ENCODE data around the gene TCF25. TPM values are rescaled to one million over a fixed set of nuclear protein-coding genes. Genes with fewer than 3 reads are reported as not detected.

The TCF25 gene
- total and polyA plus RNA-seq, 2 donors (not counting 1 experiment from before 2014, with no cell fraction given) = 150 to 176 TPM

- Histone ChIP-seq H4K20me1 (ENCODE audit: control insufficient read depth, extremely low read depth, insufficient read depth, low read length) (no peaks in the 10 kb centered on the region), H3K9ac (ENCODE audit: insufficient read depth, low read length) (no peak overlapping the region), H3K36me3 (ENCODE audit: control insufficient read depth, insufficient read depth, low read length) (peaks cover 42% of the 10 kb centered on the region), H3K27ac (ENCODE audit: insufficient read depth, low read length) (no peak overlapping the region), H3K4me2 (ENCODE audit: extremely low read depth, insufficient read depth, low read length) (no peak overlapping the region), H3K4me1 (ENCODE audit: control insufficient read depth, extremely low read depth, insufficient read depth, low read length) (no peaks in the 10 kb centered on the region), H3K79me2 (ENCODE audit: control insufficient read depth, insufficient read depth, low read length) (no peaks in the 10 kb centered on the region), H3K27me3 (ENCODE audit: control insufficient read depth, insufficient read depth, low read length) (no peaks in the 10 kb centered on the region), H3K4me3 (replicated peaks in 1 of 4; ENCODE audit: control extremely low read depth in 1 of 4, insufficient read depth in 1 of 4, low read depth in 3 of 4, low read length in 4 of 4) (no peak overlapping the region), H2AFZ (ENCODE audit: low read length) (no peak overlapping the region), H3K9me3 (ENCODE audit: control insufficient read depth, insufficient read depth, low read depth, low read length) (no peaks in the 10 kb centered on the region)
- TF ChIP-seq, protein P1, sequence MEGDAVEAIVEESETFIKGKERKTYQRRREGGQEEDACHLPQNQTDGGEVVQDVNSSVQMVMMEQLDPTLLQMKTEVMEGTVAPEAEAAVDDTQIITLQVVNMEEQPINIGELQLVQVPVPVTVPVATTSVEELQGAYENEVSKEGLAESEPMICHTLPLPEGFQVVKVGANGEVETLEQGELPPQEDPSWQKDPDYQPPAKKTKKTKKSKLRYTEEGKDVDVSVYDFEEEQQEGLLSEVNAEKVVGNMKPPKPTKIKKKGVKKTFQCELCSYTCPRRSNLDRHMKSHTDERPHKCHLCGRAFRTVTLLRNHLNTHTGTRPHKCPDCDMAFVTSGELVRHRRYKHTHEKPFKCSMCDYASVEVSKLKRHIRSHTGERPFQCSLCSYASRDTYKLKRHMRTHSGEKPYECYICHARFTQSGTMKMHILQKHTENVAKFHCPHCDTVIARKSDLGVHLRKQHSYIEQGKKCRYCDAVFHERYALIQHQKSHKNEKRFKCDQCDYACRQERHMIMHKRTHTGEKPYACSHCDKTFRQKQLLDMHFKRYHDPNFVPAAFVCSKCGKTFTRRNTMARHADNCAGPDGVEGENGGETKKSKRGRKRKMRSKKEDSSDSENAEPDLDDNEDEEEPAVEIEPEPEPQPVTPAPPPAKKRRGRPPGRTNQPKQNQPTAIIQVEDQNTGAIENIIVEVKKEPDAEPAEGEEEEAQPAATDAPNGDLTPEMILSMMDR (conservative IDR thresholded peaks at IDR 0.05 in 1 of 2, IDR thresholded peaks at IDR 0.05 in 1 of 2; ENCODE audit: low read depth in 1 of 2, low read length in 2 of 2) = no peak
- TF ChIP-seq EZH2 (IDR thresholded peaks at IDR 0.05; ENCODE audit: low read length, missing control alignments) = no peak
- no peak for DNase-seq (ENCODE audit: low read depth in 2 of 2)
These were observed 20.5 kb downstream of the TCF25 start for GRCh38 chr16:89893642-89894548.

- no peaks in the 10 kb centered on the region for H3K9me3 ChIP-seq (ENCODE audit: control insufficient read depth, insufficient read depth, low read depth, low read length)
- no peak overlapping the region for H3K27ac ChIP-seq (ENCODE audit: insufficient read depth, low read length)
- H3K4me2 ChIP-seq (ENCODE audit: extremely low read depth, insufficient read depth, low read length) = no peak overlapping the region
- no peak for DNase-seq (ENCODE audit: low read depth in 2 of 2)
- H2AFZ ChIP-seq (ENCODE audit: low read length) = no peak overlapping the region
- no peaks in the 10 kb centered on the region for H4K20me1 ChIP-seq (ENCODE audit: control insufficient read depth, extremely low read depth, insufficient read depth, low read length)
- no peak overlapping the region for H3K4me3 ChIP-seq (replicated peaks in 1 of 4; ENCODE audit: control extremely low read depth in 1 of 4, insufficient read depth in 1 of 4, low read depth in 3 of 4, low read length in 4 of 4)
- peaks cover 49% of the 10 kb centered on the region for H3K36me3 ChIP-seq (ENCODE audit: control insufficient read depth, insufficient read depth, low read length)
- no peaks in the 10 kb centered on the region for H3K4me1 ChIP-seq (ENCODE audit: control insufficient read depth, extremely low read depth, insufficient read depth, low read length)
- H3K27me3 ChIP-seq (ENCODE audit: control insufficient read depth, insufficient read depth, low read length) = no peaks in the 10 kb centered on the region
- H3K9ac ChIP-seq (ENCODE audit: insufficient read depth, low read length) = no peak overlapping the region
- no peaks in the 10 kb centered on the region for H3K79me2 ChIP-seq (ENCODE audit: control insufficient read depth, insufficient read depth, low read length)
- TF ChIP-seq, protein P1 (conservative IDR thresholded peaks at IDR 0.05 in 1 of 2, IDR thresholded peaks at IDR 0.05 in 1 of 2; ENCODE audit: low read depth in 1 of 2, low read length in 2 of 2) = no peak
- TF ChIP-seq EZH2 (IDR thresholded peaks at IDR 0.05; ENCODE audit: low read length, missing control alignments) = no peak
These were observed 22.3 kb downstream of the TCF25 start for GRCh38 chr16:89895482-89896250.

DNA sequence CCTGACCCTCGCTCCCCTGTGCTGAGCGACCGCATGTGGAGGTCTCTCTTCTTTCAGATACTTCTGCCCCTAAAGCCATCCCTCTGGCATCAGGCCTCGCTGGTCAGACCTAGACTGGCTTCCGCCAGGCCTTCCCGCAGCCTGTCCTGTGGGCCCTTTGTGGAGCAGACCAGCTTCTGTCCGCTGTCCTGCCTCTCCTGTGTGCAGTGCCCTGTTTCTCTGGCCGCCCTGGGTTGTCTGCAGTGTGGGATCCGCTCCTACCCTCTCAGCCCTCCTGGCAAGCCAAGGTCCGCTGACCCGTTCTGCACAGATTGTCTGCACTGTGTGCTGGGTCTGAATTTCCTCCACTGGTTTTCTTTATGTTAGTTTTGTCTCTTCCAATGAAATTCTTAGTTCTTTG, 23.8 kb downstream of the TCF25 start:
- H3K4me2 ChIP-seq (ENCODE audit: extremely low read depth, insufficient read depth, low read length) = no peak overlapping the region
- H2AFZ ChIP-seq (ENCODE audit: low read length) = no peak overlapping the region
- TF ChIP-seq, protein P1 (conservative IDR thresholded peaks at IDR 0.05 in 1 of 2, IDR thresholded peaks at IDR 0.05 in 1 of 2; ENCODE audit: low read depth in 1 of 2, low read length in 2 of 2) = no peak
- TF ChIP-seq EZH2 (IDR thresholded peaks at IDR 0.05; ENCODE audit: low read length, missing control alignments) = no peak
- H4K20me1 ChIP-seq (ENCODE audit: control insufficient read depth, extremely low read depth, insufficient read depth, low read length) = no peaks in the 10 kb centered on the region
- H3K4me3 ChIP-seq (replicated peaks in 1 of 4; ENCODE audit: control extremely low read depth in 1 of 4, insufficient read depth in 1 of 4, low read depth in 3 of 4, low read length in 4 of 4) = no peak overlapping the region
- H3K9ac ChIP-seq (ENCODE audit: insufficient read depth, low read length) = no peak overlapping the region
- H3K36me3 ChIP-seq (ENCODE audit: control insufficient read depth, insufficient read depth, low read length) = peaks cover 48% of the 10 kb centered on the region
- DNase-seq (ENCODE audit: low read depth in 2 of 2) = no peak
- H3K79me2 ChIP-seq (ENCODE audit: control insufficient read depth, insufficient read depth, low read length) = no peaks in the 10 kb centered on the region
- no peaks in the 10 kb centered on the region for H3K9me3 ChIP-seq (ENCODE audit: control insufficient read depth, insufficient read depth, low read depth, low read length)
- H3K27me3 ChIP-seq (ENCODE audit: control insufficient read depth, insufficient read depth, low read length) = no peaks in the 10 kb centered on the region
- no peaks in the 10 kb centered on the region for H3K4me1 ChIP-seq (ENCODE audit: control insufficient read depth, extremely low read depth, insufficient read depth, low read length)
- no peak overlapping the region for H3K27ac ChIP-seq (ENCODE audit: insufficient read depth, low read length)
